B cell (primary cell): ENCODE results near the gene RGS6. TPM values are rescaled to one million over a fixed set of nuclear protein-coding genes. Genes with fewer than 3 reads are reported as not detected.

Experiments
- ATAC-seq: fragments of 200-7000 bp; cut with Tn5 transposase; one replicate; pipeline ENCODE4 v1.10.0; 2021; ENCODE audit warnings: low read depth, mild to moderate bottlenecking, moderate number of reproducible peaks, moderate library complexity
- CTCF ChIA-PET: fragments of 350-600 bp; sonication (Branson Sonifier 250); formaldehyde crosslinking; loops from one replicate; lab custom pipeline; 2021; ENCODE audit warnings: antibody characterized with exemption, inconsistent platforms; lab: Charles Lee
- POLR2A ChIA-PET: fragments of 350-600 bp; sonication (Branson Sonifier 250); formaldehyde crosslinking; loops from one replicate; lab custom pipeline; 2021; ENCODE audit warnings: antibody characterized with exemption; lab: Charles Lee
- DNase-seq: peaks from one replicate; pipeline ENCODE4 v3.0.0; 2013
- H2AFZ ChIP-seq: 2 replicates; pipeline ENCODE4 v1.6.1; 2012; ENCODE audit warnings: mild to moderate bottlenecking, low read depth, low read length; ENCODE audit not compliant: insufficient read depth, poor library complexity, severe bottlenecking
- H3K27ac ChIP-seq, 2 donors: 1 replicate in 1 of 2; 2 replicates in 1 of 2; pipeline ENCODE4 v1.5.1; 2012 to 2013; ENCODE audit warnings: low read length in 2 of 2, mild to moderate bottlenecking in 2 of 2, moderate library complexity in 1 of 2
- H3K27me3 ChIP-seq, 4 experiments: fragments of 200-600 bp in 1 of 4; sonication (generic) in 1 of 4; replicated peaks in 1 of 4; 1 replicate in 2 of 4; 2 replicates in 2 of 4; pipeline versions ENCODE4 v1.6.1 to v1.7.0; 2013 to 2016; ENCODE audit warnings: low read length in 3 of 4, mild to moderate bottlenecking in 2 of 4, mixed read lengths in 1 of 4, moderate library complexity in 1 of 4; ENCODE audit not compliant: insufficient read depth in 4 of 4, control insufficient read depth in 3 of 4; ENCODE audit errors: control extremely low read depth in 1 of 4
- H3K36me3 ChIP-seq, 2 experiments: replicated peaks in 1 of 2; 1 replicate in 1 of 2; 2 replicates in 1 of 2; pipeline versions ENCODE4 v1.6.1 to v1.7.1; 2013; ENCODE audit warnings: low read length in 1 of 2; ENCODE audit not compliant: insufficient read depth in 2 of 2, control insufficient read depth in 1 of 2; ENCODE audit errors: control extremely low read depth in 1 of 2, extremely low read depth in 1 of 2
- H3K4me1 ChIP-seq, 2 donors: fragments of 200-600 bp in 1 of 2; sonication (generic) in 1 of 2; 1 replicate in 1 of 2; 2 replicates in 1 of 2; pipeline versions ENCODE4 v1.5.1 to v1.6.1; 2013 to 2017; ENCODE audit warnings: low read length in 2 of 2; ENCODE audit not compliant: control insufficient read depth in 2 of 2, insufficient read depth in 2 of 2
- H3K4me2 ChIP-seq: replicated peaks from 2 replicates; pipeline ENCODE3; 2012; ENCODE audit warnings: mild to moderate bottlenecking, low read depth, low read length; ENCODE audit not compliant: poor library complexity, severe bottlenecking
- H3K4me3 ChIP-seq, 5 experiments: fragments of 200-600 bp in 1 of 5; sonication (generic) in 1 of 5; 1 replicate in 3 of 5; 2 replicates in 2 of 5; pipeline versions ENCODE4 v1.5.1 to v1.7.0; 2011 to 2016; ENCODE audit warnings: low read length in 4 of 5, mild to moderate bottlenecking in 4 of 5, low read depth in 2 of 5, control low read depth in 1 of 5, moderate library complexity in 1 of 5; ENCODE audit not compliant: insufficient read depth in 1 of 5; ENCODE audit errors: control extremely low read depth in 1 of 5, extremely low read depth in 1 of 5
- H3K79me2 ChIP-seq: fragments of 200-600 bp; sonication (generic); one replicate; pipeline ENCODE4 v1.6.0; 2016; ENCODE audit warnings: low read length; ENCODE audit not compliant: control insufficient read depth, insufficient read depth
- H3K9ac ChIP-seq: fragments of 200-600 bp; sonication (generic); 2 replicates; pipeline ENCODE4 v1.6.1; 2017; ENCODE audit warnings: mild to moderate bottlenecking, low read length, moderate library complexity
- H3K9me3 ChIP-seq, 3 donors: one replicate each; pipeline versions ENCODE4 v1.6.1 to v1.7.1; 2013; ENCODE audit warnings: low read length in 2 of 3; ENCODE audit not compliant: control insufficient read depth in 2 of 3, insufficient read depth in 1 of 3; ENCODE audit errors: control extremely low read depth in 1 of 3
- H4K20me1 ChIP-seq: 2 replicates; pipeline ENCODE4 v1.6.0; 2012; ENCODE audit warnings: mild to moderate bottlenecking, low read length; ENCODE audit not compliant: insufficient read depth, control insufficient read depth, poor library complexity, severe bottlenecking
- H3K27ac Mint-ChIP-seq: one replicate; pipeline ENCODE4 v1.8.0; 2021; ENCODE audit warnings: mixed read lengths
- H3K27me3 Mint-ChIP-seq: one replicate; pipeline ENCODE4 v1.8.0; 2021; ENCODE audit warnings: mixed read lengths
- H3K4me1 Mint-ChIP-seq: one replicate; pipeline ENCODE4 v1.8.0; 2021; ENCODE audit warnings: mixed read lengths
- H3K4me3 Mint-ChIP-seq: one replicate; pipeline ENCODE4 v1.8.0; 2021; ENCODE audit warnings: mixed read lengths
- H3K9me3 Mint-ChIP-seq: one replicate; pipeline ENCODE4 v1.8.0; 2022; ENCODE audit warnings: mixed read lengths; ENCODE audit not compliant: insufficient read depth
- EZH2 ChIP-seq: IDR thresholded peaks from 2 replicates; pipeline ENCODE4 v1.6.1; 2012; ENCODE audit warnings: borderline replicate concordance, low read depth, mild to moderate bottlenecking, moderate library complexity, low read length; ENCODE audit not compliant: insufficient read depth, poor library complexity, severe bottlenecking
- whole genome bisulfite sequencing: methylation state at CpG from one replicate; pipeline ENCODE4 v1.1.5; 2013; ENCODE audit warnings: missing lambda C conversion rate; ENCODE audit not compliant: insufficient coverage; 5-methylcytosine and 5-hydroxymethylcytosine counted together
- intact Hi-C: fragments of 100-400 bp; cut with micrococcal nuclease; formaldehyde crosslinking; loops from one replicate; pipeline ENCODE4 v1.10.0; 2022
- polyA plus RNA-seq: library from polyadenylated mRNA; depleted of rRNA; stranded (reverse); fragments of >200 nt; gene quantifications from 2 replicates; pipeline ENCODE4 v1.2.3, GENCODE V29; 2012
- total RNA-seq, 2 donors: library from RNA; stranded (reverse); fragments of 120-200 nt in 1 of 2; gene quantifications; 1 replicate in 1 of 2; 2 replicates in 1 of 2; pipeline versions ENCODE4 v1.2.3 to v1.2.4, GENCODE V29; 2013 to 2022
- TF ChIP-seq, protein P1 (sequence below): fragments of 200-600 bp; IDR thresholded peaks from one replicate; pipeline ENCODE4 v1.8.0; 2022; ENCODE audit warnings: antibody characterized with exemption, mild to moderate bottlenecking

Gene RGS6
- total and polyA plus RNA-seq, 2 donors (not counting 1 experiment from before 2014, with no cell fraction given), result 0.07 TPM; not detected in 1

DNA sequence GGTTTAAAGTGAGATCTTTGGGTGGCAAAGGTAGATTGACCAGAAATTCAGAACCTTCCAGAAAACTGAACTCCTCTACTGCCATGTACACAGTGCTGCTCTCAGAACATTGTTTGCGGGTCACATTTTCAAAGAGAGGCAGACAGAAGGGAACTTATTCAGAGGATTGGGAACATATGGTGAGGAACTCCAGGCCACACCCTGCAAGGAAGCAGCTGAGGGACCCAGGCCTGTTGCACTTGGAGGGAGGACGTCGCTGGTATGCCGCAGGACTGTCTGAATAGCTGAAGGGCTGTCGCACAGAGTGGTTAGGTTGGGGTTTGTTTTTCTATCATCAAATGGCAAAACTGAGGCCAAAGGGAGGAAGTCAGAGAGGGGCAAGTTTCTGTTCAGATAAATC is 520.5 kb downstream of the RGS6 start:
- Histone ChIP-seq H3K36me3 (no peaks in the 10 kb centered on the region), H3K9me3 (no peaks in the 10 kb centered on the region), H2AFZ (no peak overlapping the region), H3K4me2 (no peak overlapping the region), H4K20me1 (no peaks in the 10 kb centered on the region), H3K4me1 (peaks cover 16 to 18% of the 10 kb centered on the region in 2 donors), H3K9ac (no peak overlapping the region), H3K27me3 (peaks cover 0 to 4% (median 0%) of the 10 kb centered on the region in 4 experiments), H3K4me3 (no peak overlapping the region), H3K27ac (no peak overlapping the region), H3K79me2 (no peaks in the 10 kb centered on the region)
- ATAC-seq, result no peak
- no peak overlapping the region for H3K4me3 Mint-ChIP-seq
- H3K27ac Mint-ChIP-seq, result no peak overlapping the region
- WGBS, result 95% methylated on average over 4 of the region's 5 CpGs
- intact Hi-C loops, result no loop called here
- H3K27me3 Mint-ChIP-seq, result no peaks in the 10 kb centered on the region
- CTCF ChIA-PET, result no interaction called here
- H3K9me3 Mint-ChIP-seq, result no peaks in the 10 kb centered on the region
- TF ChIP-seq EZH2, result no peak
- TF ChIP-seq, protein P1, sequence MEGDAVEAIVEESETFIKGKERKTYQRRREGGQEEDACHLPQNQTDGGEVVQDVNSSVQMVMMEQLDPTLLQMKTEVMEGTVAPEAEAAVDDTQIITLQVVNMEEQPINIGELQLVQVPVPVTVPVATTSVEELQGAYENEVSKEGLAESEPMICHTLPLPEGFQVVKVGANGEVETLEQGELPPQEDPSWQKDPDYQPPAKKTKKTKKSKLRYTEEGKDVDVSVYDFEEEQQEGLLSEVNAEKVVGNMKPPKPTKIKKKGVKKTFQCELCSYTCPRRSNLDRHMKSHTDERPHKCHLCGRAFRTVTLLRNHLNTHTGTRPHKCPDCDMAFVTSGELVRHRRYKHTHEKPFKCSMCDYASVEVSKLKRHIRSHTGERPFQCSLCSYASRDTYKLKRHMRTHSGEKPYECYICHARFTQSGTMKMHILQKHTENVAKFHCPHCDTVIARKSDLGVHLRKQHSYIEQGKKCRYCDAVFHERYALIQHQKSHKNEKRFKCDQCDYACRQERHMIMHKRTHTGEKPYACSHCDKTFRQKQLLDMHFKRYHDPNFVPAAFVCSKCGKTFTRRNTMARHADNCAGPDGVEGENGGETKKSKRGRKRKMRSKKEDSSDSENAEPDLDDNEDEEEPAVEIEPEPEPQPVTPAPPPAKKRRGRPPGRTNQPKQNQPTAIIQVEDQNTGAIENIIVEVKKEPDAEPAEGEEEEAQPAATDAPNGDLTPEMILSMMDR, result no peak
- POLR2A ChIA-PET, result no interaction called here
- no peak for DNase-seq
- H3K4me1 Mint-ChIP-seq, result peaks cover 18% of the 10 kb centered on the region

DNA sequence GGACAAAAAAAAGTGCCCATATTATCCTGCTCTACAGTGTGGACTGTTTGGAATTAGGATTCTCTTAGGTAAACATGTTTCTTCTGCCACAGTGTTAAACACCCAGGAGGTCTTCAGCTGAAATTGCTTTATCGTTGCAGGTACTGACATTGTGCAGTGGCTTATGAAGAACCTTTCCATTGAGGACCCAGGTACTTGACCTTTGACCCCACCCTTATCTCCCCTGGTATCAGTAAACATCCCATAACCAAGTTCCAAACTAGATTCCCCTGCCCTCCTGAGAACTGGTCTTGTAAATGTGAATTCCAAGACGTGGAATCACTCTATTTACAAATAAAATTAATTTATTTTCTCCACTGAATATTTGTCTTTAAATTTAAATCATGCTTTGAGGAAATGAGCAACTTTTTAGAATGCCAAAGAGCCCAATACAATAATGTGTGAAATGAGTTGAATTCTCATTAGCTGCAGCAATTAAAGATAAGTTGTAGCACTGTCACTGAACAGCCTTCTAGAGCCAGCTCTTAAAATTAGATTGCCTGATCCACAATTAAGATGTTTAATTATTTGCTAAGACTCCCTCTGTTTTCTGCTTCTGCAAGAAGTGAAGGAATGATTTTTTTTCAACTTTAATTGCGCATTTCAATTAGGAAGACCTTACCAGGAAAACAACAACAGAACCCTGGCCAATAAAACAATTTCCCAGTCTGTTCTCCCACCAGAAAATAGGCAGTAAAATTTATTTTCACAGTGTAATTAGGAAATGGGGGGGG is 522.3 kb downstream of the RGS6 start:
- H3K27ac Mint-ChIP-seq, result no peak overlapping the region
- H3K27me3 ChIP-seq, result peaks cover 0 to 4% (median 0%) of the 10 kb centered on the region in 4 experiments
- no peaks in the 10 kb centered on the region for H3K9me3 Mint-ChIP-seq
- H3K27ac ChIP-seq, result no peak overlapping the region
- H3K9me3 ChIP-seq, result no peaks in the 10 kb centered on the region
- H3K4me1 ChIP-seq, result peaks cover 16 to 18% of the 10 kb centered on the region in 2 donors
- H3K9ac ChIP-seq, result no peak overlapping the region
- WGBS, result 100% methylated on average over 1 of the region's 3 CpGs
- no peaks in the 10 kb centered on the region for H4K20me1 ChIP-seq
- H3K4me1 Mint-ChIP-seq, result peaks cover 18% of the 10 kb centered on the region
- H3K27me3 Mint-ChIP-seq, result peaks cover 11% of the 10 kb centered on the region
- DNase-seq (no peak), ATAC-seq (no peak)
- no peak for TF ChIP-seq EZH2
- TF ChIP-seq, protein P1, result no peak
- no peak overlapping the region for H3K4me3 Mint-ChIP-seq
- H3K4me2 ChIP-seq, result no peak overlapping the region
- H3K36me3 ChIP-seq, result no peaks in the 10 kb centered on the region
- H3K79me2 ChIP-seq, result no peaks in the 10 kb centered on the region
- H3K4me3 ChIP-seq, result no peak overlapping the region
- no peak overlapping the region for H2AFZ ChIP-seq
- ChIA-PET POLR2A (no interaction called here), CTCF (no interaction called here)
- intact Hi-C loops, result no loop called here
